Esophagus squamous epithelium (tissue), 5 donors: ENCODE data around the gene CYB5R4. TPM values are rescaled to one million over a fixed set of nuclear protein-coding genes. Genes with fewer than 3 reads are reported as not detected.

Source experiments
- DNase-seq: peaks from one replicate; lab custom pipeline; 2025; lab: John Stamatoyannopoulos, UW
- H3K27ac ChIP-seq, 4 donors: fragments of 200-600 bp; sonication (generic); one replicate each; pipeline ENCODE4 v1.5.1; 2016 to 2019; ENCODE audit warnings: mild to moderate bottlenecking in 1 of 4
- H3K27me3 ChIP-seq, 4 donors: fragments of 200-600 bp; sonication (generic); 1 replicate in 3 of 4; 2 replicates in 1 of 4; pipeline versions ENCODE4 v1.5.1 to v1.6.0; 2017 to 2021; ENCODE audit warnings: antibody characterized with exemption in 1 of 4
- H3K36me3 ChIP-seq, 3 donors: fragments of 200-600 bp; sonication (generic); one replicate each; pipeline ENCODE4 v1.5.1; 2016 to 2019
- H3K4me1 ChIP-seq, 3 donors: fragments of 200-600 bp; sonication (generic); one replicate each; pipeline ENCODE4 v1.5.1; 2017 to 2019
- H3K4me3 ChIP-seq, 4 donors: fragments of 200-600 bp; sonication (generic); 1 replicate in 3 of 4; 2 replicates in 1 of 4; pipeline ENCODE4 v1.5.1; 2016 to 2019; ENCODE audit warnings: mild to moderate bottlenecking in 2 of 4, moderate library complexity in 1 of 4
- H3K9me3 ChIP-seq, 3 donors: fragments of 200-600 bp; sonication (generic); one replicate each; pipeline ENCODE4 v1.5.1; 2016 to 2019
- POLR2A ChIP-seq, 4 donors: fragments of 450-650 bp; IDR thresholded peaks; one replicate each; pipeline ENCODE4 v1.6.1; 2017; ENCODE audit warnings: antibody characterized with exemption in 4 of 4, mild to moderate bottlenecking in 4 of 4, moderate library complexity in 3 of 4
- WGBS, 2 donors: methylation state at CpG; one replicate each; pipeline ENCODE4 v1.1.5; 2018; 5-methylcytosine and 5-hydroxymethylcytosine counted together
- intact Hi-C: fragments of 100-400 bp; cut with DNase I; formaldehyde crosslinking; loops from one replicate; pipeline ENCODE4 v1.15.0; 2022
- total RNA-seq, 4 donors: library from RNA; depleted of rRNA; stranded (reverse); fragments of >200 nt; gene quantifications; one replicate each; pipeline ENCODE4 v1.1.0, GENCODE V29; 2016
- TF ChIP-seq, protein P1 (sequence below), 6 experiments: fragments of 450-650 bp in 4 of 6; fragments of 200-600 bp in 2 of 6; sonication (generic) in 2 of 6; IDR thresholded peaks; one replicate each; pipeline ENCODE4 v1.5.1; 2016 to 2019; ENCODE audit warnings: antibody characterized with exemption in 6 of 6, mild to moderate bottlenecking in 4 of 6, moderate library complexity in 4 of 6
- donor health status: DM: yes; HTN: yes; CAD: no.

Gene CYB5R4
- total RNA-seq, 4 donors from 2014 or later = 9.2 to 32.7 (median 14.2) TPM

GRCh38 chr6:83868639-83869038, 9.2 kb downstream of the CYB5R4 start:
- H3K27me3 ChIP-seq = no peaks in the 10 kb centered on the region
- no peak for DNase-seq
- 29 to 43% methylated on average over 1 of the region's 1 CpG for WGBS, 2 donors
- TF ChIP-seq, protein P1, sequence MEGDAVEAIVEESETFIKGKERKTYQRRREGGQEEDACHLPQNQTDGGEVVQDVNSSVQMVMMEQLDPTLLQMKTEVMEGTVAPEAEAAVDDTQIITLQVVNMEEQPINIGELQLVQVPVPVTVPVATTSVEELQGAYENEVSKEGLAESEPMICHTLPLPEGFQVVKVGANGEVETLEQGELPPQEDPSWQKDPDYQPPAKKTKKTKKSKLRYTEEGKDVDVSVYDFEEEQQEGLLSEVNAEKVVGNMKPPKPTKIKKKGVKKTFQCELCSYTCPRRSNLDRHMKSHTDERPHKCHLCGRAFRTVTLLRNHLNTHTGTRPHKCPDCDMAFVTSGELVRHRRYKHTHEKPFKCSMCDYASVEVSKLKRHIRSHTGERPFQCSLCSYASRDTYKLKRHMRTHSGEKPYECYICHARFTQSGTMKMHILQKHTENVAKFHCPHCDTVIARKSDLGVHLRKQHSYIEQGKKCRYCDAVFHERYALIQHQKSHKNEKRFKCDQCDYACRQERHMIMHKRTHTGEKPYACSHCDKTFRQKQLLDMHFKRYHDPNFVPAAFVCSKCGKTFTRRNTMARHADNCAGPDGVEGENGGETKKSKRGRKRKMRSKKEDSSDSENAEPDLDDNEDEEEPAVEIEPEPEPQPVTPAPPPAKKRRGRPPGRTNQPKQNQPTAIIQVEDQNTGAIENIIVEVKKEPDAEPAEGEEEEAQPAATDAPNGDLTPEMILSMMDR (IDR thresholded peaks at IDR 0.05) = no peak
- no peak for TF ChIP-seq POLR2A (IDR thresholded peaks at IDR 0.05)
- H3K9me3 ChIP-seq = no peaks in the 10 kb centered on the region
- intact Hi-C loops = no loop called here
- H3K27ac ChIP-seq = no peak overlapping the region
- H3K36me3 ChIP-seq = peaks cover 0 to 47% (median 10%) of the 10 kb centered on the region in 3 donors
- no peaks in the 10 kb centered on the region for H3K4me1 ChIP-seq
- no peak overlapping the region for H3K4me3 ChIP-seq

- DNase-seq = no peak
- no peak for TF ChIP-seq POLR2A (IDR thresholded peaks at IDR 0.05)
- TF ChIP-seq, protein P1 (IDR thresholded peaks at IDR 0.05) = no peak
- no peaks in the 10 kb centered on the region for H3K4me1 ChIP-seq
- H3K36me3 ChIP-seq = peaks cover 0 to 30% (median 7%) of the 10 kb centered on the region in 3 donors
- WGBS, 2 donors = 85 to 93% methylated on average over 4 of the region's 4 CpGs
- no peak overlapping the region for H3K4me3 ChIP-seq
- no peak overlapping the region for H3K27ac ChIP-seq
- H3K27me3 ChIP-seq = no peaks in the 10 kb centered on the region
- H3K9me3 ChIP-seq = no peaks in the 10 kb centered on the region
- intact Hi-C loops = no loop called here
These were observed 11.2 kb downstream of the CYB5R4 start for GRCh38 chr6:83870649-83871048.

DNA sequence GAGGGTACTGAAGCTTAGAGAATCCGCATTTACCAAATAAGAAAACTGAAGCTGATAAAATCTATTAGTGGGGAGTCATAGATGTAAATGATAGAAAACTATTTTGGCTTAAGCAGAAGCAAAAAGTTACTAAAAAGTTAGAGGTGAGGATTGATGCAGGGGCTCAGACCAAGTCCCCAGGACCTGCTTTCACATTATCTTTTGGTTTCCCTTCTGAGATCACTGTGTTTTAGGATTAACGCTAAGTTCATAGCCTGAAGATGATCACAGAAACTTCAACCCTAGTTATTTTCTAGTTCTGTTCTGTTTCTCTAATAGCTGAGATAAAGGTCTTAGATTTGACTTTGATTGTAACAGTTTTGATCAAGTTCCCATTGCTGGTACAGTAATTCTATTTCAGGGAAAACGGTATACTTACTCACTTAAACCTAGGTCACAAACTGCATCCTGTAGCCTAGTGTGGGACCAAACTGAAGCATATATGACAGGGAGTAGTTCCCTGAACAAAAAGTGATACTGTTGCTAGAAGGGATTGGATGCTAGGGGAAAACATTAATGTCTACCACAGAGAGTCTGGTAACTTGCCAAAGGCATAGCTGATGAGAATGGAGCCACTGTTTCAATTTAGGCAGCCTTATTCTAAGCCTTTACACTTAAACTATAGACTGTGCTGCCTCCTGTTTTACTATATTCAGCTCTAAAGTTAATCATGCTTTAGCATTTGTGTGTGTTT, 13.1 kb downstream of the CYB5R4 start:
- peaks cover 0 to 13% (median 0%) of the 10 kb centered on the region in 3 donors for H3K36me3 ChIP-seq
- WGBS, 2 donors = 79 to 94% methylated on average over 3 of the region's 3 CpGs
- no peaks in the 10 kb centered on the region for H3K9me3 ChIP-seq
- TF ChIP-seq POLR2A (IDR thresholded peaks at IDR 0.05) = no peak
- TF ChIP-seq, protein P1 (IDR thresholded peaks at IDR 0.05) = no peak
- no peaks in the 10 kb centered on the region for H3K4me1 ChIP-seq
- intact Hi-C loops = no loop called here
- no peak overlapping the region for H3K4me3 ChIP-seq
- no peak for DNase-seq
- no peak overlapping the region for H3K27ac ChIP-seq
- no peaks in the 10 kb centered on the region for H3K27me3 ChIP-seq

DNA sequence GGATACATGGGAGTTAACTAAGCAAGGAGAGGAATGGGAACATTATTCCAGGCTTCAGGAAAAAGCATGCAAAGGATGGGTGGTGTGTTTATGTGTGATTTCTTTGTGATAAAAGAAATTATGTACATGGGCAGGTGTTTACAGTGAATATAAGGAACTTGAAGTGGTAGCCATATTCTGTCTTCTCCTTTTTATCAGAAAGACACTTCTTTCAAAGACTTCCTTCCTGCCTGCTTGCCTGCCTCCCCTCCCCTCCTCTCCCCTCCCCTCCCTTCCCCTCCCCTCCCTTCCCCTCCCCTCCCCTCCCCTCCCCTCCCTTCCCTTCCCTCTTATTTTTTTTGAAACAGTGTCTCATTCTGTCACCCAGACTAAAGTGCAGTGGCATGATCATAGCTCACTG, 14.4 kb downstream of the CYB5R4 start:
- Histone ChIP-seq H3K9me3 (no peaks in the 10 kb centered on the region), H3K27me3 (no peaks in the 10 kb centered on the region), H3K27ac (no peak overlapping the region), H3K4me3 (no peak overlapping the region), H3K4me1 (no peaks in the 10 kb centered on the region), H3K36me3 (peaks cover 0 to 11% (median 0%) of the 10 kb centered on the region in 3 donors)
- intact Hi-C loops = no loop called here
- no peak for DNase-seq
- TF ChIP-seq, protein P1 (IDR thresholded peaks at IDR 0.05) = no peak
- no peak for TF ChIP-seq POLR2A (IDR thresholded peaks at IDR 0.05)

DNA sequence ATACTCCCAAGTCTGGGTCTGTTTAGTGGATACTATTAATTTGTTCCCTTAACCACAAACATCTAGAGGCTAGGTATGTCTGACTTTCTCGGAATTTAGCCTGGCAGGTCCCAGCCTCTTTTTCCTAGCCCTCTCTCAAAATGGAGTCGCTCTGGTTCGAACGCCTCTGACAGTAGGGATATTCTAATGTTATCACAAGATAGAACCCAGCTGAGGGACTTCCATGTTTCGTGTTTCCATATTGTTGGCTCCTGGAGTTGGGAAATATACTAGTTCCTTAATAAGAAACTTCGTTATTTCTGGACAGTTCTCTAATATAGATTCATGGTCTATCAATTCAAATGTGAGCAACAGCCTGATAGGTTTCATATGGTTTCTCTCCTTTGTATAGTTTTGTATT, 16.4 kb downstream of the CYB5R4 start:
- intact Hi-C loops = no loop called here
- DNase-seq = no peak
- 87 to 88% methylated on average over 6 of the region's 6 CpGs for WGBS, 2 donors
- TF ChIP-seq POLR2A (IDR thresholded peaks at IDR 0.05) = no peak
- TF ChIP-seq, protein P1 (IDR thresholded peaks at IDR 0.05) = no peak
- Histone ChIP-seq H3K36me3 (no peaks in the 10 kb centered on the region), H3K4me1 (no peaks in the 10 kb centered on the region), H3K27me3 (no peaks in the 10 kb centered on the region), H3K9me3 (no peaks in the 10 kb centered on the region), H3K4me3 (no peak overlapping the region), H3K27ac (no peak overlapping the region)
